A673 (cell line): ENCODE data around the gene CHERP. TPM values are rescaled to one million over a fixed set of nuclear protein-coding genes. Genes with fewer than 3 reads are reported as not detected.

Experiments
- BruUV-seq: library from RNA; stranded (reverse); fragments of 400-500 nt; replicated peaks from 2 replicates; lab custom pipeline; 2021; lab: Mats Ljungman, UMichigan
- CTCF ChIA-PET: fragments of 300-600 bp; sonication (Branson Sonifier 250); formaldehyde crosslinking; loops from one replicate; lab custom pipeline; 2022; ENCODE audit warnings: antibody characterized with exemption; lab: Charles Lee
- POLR2A ChIA-PET: fragments of 300-600 bp; sonication (Branson Sonifier 250); formaldehyde crosslinking; loops from one replicate; lab custom pipeline; 2022; ENCODE audit warnings: antibody characterized with exemption; ENCODE audit not compliant: low non-redundant PET; lab: Charles Lee
- DNase-seq: peaks from one replicate; pipeline ENCODE4 v3.0.0-alpha.2; 2015; ENCODE audit warnings: low spot score
- H3K27ac ChIP-seq: fragments of 200-600 bp; sonication (generic); 2 replicates; pipeline ENCODE4 v1.5.1; 2016; ENCODE audit warnings: mixed run types, low read depth, mild to moderate bottlenecking, mixed read lengths, antibody characterized with exemption, low read length; ENCODE audit not compliant: poor library complexity, severe bottlenecking
- H3K27me3 ChIP-seq: fragments of 200-600 bp; sonication (generic); replicated peaks from 2 replicates; pipeline ENCODE4 v1.6.1; 2017; ENCODE audit warnings: mixed run types, low read depth, mild to moderate bottlenecking, mixed read lengths, antibody characterized with exemption, low read length; ENCODE audit not compliant: insufficient read depth, poor library complexity
- H3K36me3 ChIP-seq: fragments of 200-600 bp; sonication (generic); 2 replicates; pipeline ENCODE4 v1.6.1; 2016; ENCODE audit warnings: mixed run types, mild to moderate bottlenecking, mixed read lengths, antibody characterized with exemption, low read length; ENCODE audit not compliant: insufficient read depth, poor library complexity, severe bottlenecking
- H3K4me1 ChIP-seq: fragments of 200-600 bp; sonication (generic); 2 replicates; pipeline ENCODE4 v1.6.1; 2017; ENCODE audit warnings: mixed run types, mild to moderate bottlenecking, mixed read lengths, antibody characterized with exemption, low read length; ENCODE audit not compliant: insufficient read depth, poor library complexity, severe bottlenecking
- H3K4me3 ChIP-seq: fragments of 200-600 bp; sonication (generic); 2 replicates; pipeline ENCODE4 v1.5.1; 2016; ENCODE audit warnings: low read depth, mixed run types, mild to moderate bottlenecking, mixed read lengths, low read length; ENCODE audit not compliant: poor library complexity, severe bottlenecking
- H3K9me3 ChIP-seq: fragments of 200-600 bp; sonication (generic); 2 replicates; pipeline ENCODE4 v1.6.1; 2016; ENCODE audit warnings: mixed run types, low read depth, mild to moderate bottlenecking, mixed read lengths, antibody characterized with exemption, low read length; ENCODE audit not compliant: poor library complexity, severe bottlenecking
- EZH2 ChIP-seq: fragments of 200-600 bp; sonication (generic); IDR thresholded peaks from 2 replicates; pipeline ENCODE4 v1.6.1; 2017; ENCODE audit warnings: borderline replicate concordance, low read depth, mild to moderate bottlenecking, mixed read lengths, antibody characterized with exemption, low read length; ENCODE audit not compliant: poor library complexity, severe bottlenecking
- intact Hi-C: fragments of 100-400 bp; cut with micrococcal nuclease; formaldehyde crosslinking; loops from one replicate; pipeline ENCODE4 v1.10.0; 2022; ENCODE audit not compliant: unreplicated experiment
- total RNA-seq: library from RNA; stranded (reverse); gene quantifications from 2 replicates; pipeline ENCODE4 v1.2.3, GENCODE V29; 2021
- TF ChIP-seq, protein P1 (sequence below): fragments of 300-800, 200-600 bp; sonication (generic); conservative IDR thresholded peaks from 2 replicates; pipeline ENCODE4 v1.5.1; 2017; ENCODE audit warnings: low read depth, mild to moderate bottlenecking, antibody characterized with exemption, low read length, moderate library complexity, mixed read lengths

Gene CHERP
- total RNA-seq, 1 experiment from 2014 or later = 98.4 TPM

DNA sequence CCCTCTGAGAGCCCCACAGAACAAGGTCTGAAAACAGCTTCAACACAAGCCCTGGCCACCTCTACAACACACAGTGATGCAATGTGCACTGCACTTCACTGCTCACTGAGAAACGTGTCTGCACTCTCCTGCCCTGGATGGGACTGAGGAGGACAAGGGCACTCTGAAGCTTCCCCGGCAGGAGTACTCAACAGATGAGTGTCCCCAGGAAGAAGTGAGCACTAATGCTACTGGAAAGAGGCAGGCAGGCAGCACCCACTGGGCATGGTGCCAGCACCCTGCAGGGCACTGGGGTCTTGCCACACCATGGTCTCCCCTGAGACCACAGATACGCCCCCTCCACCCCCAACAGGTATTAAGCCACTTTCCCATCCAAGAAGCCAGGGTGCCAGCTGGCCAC lies 47.7 kb upstream of the CHERP start:
- intact Hi-C loops = no loop called here
- POLR2A ChIA-PET = no interaction called here
- Histone ChIP-seq H3K9me3 (no peaks in the 10 kb centered on the region), H3K27ac (no peak overlapping the region), H3K27me3 (no peaks in the 10 kb centered on the region), H3K36me3 (no peaks in the 10 kb centered on the region), H3K4me3 (no peak overlapping the region), H3K4me1 (peaks cover 51% of the 10 kb centered on the region)
- no TSS peak for BruUV-seq
- CTCF ChIA-PET = no interaction called here
- TF ChIP-seq, protein P1, sequence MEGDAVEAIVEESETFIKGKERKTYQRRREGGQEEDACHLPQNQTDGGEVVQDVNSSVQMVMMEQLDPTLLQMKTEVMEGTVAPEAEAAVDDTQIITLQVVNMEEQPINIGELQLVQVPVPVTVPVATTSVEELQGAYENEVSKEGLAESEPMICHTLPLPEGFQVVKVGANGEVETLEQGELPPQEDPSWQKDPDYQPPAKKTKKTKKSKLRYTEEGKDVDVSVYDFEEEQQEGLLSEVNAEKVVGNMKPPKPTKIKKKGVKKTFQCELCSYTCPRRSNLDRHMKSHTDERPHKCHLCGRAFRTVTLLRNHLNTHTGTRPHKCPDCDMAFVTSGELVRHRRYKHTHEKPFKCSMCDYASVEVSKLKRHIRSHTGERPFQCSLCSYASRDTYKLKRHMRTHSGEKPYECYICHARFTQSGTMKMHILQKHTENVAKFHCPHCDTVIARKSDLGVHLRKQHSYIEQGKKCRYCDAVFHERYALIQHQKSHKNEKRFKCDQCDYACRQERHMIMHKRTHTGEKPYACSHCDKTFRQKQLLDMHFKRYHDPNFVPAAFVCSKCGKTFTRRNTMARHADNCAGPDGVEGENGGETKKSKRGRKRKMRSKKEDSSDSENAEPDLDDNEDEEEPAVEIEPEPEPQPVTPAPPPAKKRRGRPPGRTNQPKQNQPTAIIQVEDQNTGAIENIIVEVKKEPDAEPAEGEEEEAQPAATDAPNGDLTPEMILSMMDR = no peak
- no peak for TF ChIP-seq EZH2
- DNase-seq = peak; percentile 43

DNA sequence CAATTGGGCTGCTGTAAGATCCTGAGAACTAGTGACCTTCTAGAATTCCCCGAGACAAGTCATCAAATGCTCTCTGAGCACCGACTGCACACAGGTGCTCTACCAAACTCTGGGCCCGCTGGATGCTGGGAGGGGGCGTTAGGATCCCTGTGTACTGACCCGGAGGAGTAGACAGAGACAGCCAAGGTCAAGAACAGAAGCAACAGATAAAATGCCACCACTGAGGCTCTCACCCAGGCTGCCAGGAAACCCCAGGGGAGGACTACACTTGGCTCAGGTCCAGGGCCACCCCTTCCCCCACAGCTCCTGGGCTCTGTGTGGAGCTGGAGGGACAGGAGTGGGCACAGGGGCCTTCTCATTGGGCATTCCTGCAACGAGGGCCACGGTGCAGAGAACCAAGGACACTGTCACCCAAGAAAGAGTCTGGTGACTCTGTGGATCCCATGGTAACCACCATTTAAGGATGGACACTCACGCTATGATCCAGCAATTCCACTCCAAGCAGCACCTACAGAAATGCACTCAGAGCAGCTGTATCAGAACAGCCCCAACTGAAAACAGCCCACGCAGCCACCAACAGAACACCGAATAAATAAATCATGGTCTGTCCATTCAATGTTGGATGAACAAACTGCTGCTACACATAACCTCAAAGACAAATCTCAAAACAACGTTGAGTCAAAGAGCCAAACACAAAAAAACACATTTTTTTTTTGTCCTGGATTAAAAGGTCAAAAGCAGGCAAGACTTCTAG lies 46.8 kb upstream of the CHERP start:
- CTCF ChIA-PET = no interaction called here

DNA sequence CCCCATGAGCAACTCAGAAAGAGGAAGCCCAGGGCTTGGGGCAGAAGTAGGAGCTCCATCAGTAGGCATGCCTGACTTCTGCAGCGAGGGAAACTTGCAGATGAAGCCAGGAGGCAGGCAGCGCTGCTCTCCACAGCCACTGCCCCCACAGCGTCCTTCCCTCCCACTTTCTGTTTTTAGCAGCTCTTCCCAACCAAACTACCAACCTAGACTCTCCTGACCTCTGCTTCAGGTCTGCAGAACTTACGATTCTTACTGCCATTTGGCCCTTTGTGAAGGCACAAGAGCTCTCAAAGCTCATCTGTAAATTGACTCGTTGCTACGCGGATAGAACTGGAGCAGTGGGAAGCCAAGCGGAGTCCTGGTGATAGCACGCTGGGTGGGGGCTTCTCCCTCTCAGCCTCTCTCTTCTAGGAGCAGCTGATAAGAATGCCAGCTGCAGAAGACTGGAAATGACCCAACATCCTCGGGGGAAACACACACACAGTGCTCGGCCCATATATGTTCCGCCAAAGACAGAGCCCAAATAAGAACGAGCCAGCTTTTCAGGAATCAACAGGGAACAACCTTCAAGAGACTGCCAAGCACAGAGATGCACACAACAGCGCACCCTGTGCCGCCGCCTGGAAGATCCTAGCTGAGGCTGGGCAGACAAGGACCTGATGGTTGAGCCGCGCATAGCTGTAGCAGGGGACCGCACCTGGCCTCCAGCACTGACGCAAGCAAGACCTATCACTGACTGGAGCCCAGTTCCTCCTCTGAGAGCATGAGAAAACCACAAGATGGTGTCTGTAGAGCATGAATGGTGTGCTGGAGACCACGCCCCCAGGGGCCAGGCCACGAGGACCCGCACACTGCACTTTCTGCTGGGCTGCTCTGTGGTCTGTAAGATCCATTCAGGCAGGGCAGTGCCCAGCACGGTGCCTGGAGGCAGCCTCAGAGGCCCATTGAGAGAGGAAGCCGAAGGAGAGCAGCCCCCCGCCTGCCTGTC lies 45.9 kb upstream of the CHERP start:
- no peaks in the 10 kb centered on the region for H3K27me3 ChIP-seq
- H3K4me3 ChIP-seq = no peak overlapping the region
- intact Hi-C loops = no loop called here
- CTCF ChIA-PET = no interaction called here
- no TSS peak for BruUV-seq
- H3K36me3 ChIP-seq = no peaks in the 10 kb centered on the region
- peaks cover 69% of the 10 kb centered on the region for H3K4me1 ChIP-seq
- DNase-seq = no peak
- TF ChIP-seq, protein P1 = no peak
- TF ChIP-seq EZH2 = no peak
- POLR2A ChIA-PET = no interaction called here
- peak overlapping the region; percentile 61 for H3K27ac ChIP-seq
- H3K9me3 ChIP-seq = no peaks in the 10 kb centered on the region

More for the DNA sequence above, 46.8 kb upstream of the CHERP start:
- Histone ChIP-seq H3K4me1 (peaks cover 60% of the 10 kb centered on the region), H3K27ac (peak overlapping the region; percentile 61), H3K36me3 (no peaks in the 10 kb centered on the region), H3K9me3 (no peaks in the 10 kb centered on the region), H3K27me3 (no peaks in the 10 kb centered on the region), H3K4me3 (no peak overlapping the region)
- POLR2A ChIA-PET = no interaction called here
- intact Hi-C loops = no loop called here
- DNase-seq = no peak
- no peak for TF ChIP-seq EZH2
- TF ChIP-seq, protein P1 = no peak
- BruUV-seq = no TSS peak
